ACC112 (cell line): Measurements from ENCODE around the gene HMCES.

Experiments
- H2AFZ ChIP-seq: fragments of 200-600 bp; sonication (generic); one replicate; pipeline ENCODE4 v1.6.0; 2017; ENCODE audit warnings: antibody characterized with exemption, low read length; ENCODE audit not compliant: unreplicated experiment
- H3K27ac ChIP-seq: fragments of 200-600 bp; sonication (generic); 2 replicates; pipeline ENCODE4 v1.5.1; 2014; ENCODE audit warnings: low read depth, mild to moderate bottlenecking, antibody characterized with exemption, low read length, moderate library complexity
- H3K27me3 ChIP-seq: fragments of 200-600 bp; sonication (generic); 2 replicates; pipeline ENCODE4 v1.6.1; 2014; ENCODE audit warnings: mild to moderate bottlenecking, antibody characterized with exemption, low read length, moderate library complexity, mixed read lengths; ENCODE audit not compliant: insufficient read depth
- H3K36me3 ChIP-seq: fragments of 200-600 bp; sonication (generic); 2 replicates; pipeline ENCODE4 v1.6.1; 2016; ENCODE audit warnings: mild to moderate bottlenecking, antibody characterized with exemption, low read length, moderate library complexity, mixed read lengths; ENCODE audit not compliant: insufficient read depth
- H3K4me1 ChIP-seq: fragments of 200-600 bp; sonication (generic); one replicate; pipeline ENCODE4 v1.6.1; 2016; ENCODE audit warnings: low read length, mixed read lengths; ENCODE audit not compliant: insufficient read depth, unreplicated experiment, control insufficient read depth
- H3K4me3 ChIP-seq: fragments of 200-600 bp; sonication (generic); 2 replicates; pipeline ENCODE4 v1.5.1; 2014; ENCODE audit warnings: mild to moderate bottlenecking, low read depth, low read length
- H3K79me2 ChIP-seq: fragments of 200-600 bp; sonication (generic); one replicate; pipeline ENCODE4 v1.6.0; 2016; ENCODE audit warnings: low read length; ENCODE audit not compliant: control insufficient read depth, unreplicated experiment, insufficient read depth

Gene HMCES

GRCh38 chr3:129278439-129278965, at the start of gene HMCES:
Gene HMCES (plus strand): TSS chr3:129278870. CDS start chr3:129279733, 863 bp downstream.
- peak within 1 kb of the TSS; percentile 83 for H2AFZ ChIP-seq
- H3K4me1 ChIP-seq, result peaks cover 27% of the 10 kb centered on the region

GRCh38 chr3:129228891-129229585, 49.6 kb upstream of the HMCES start:
- Histone ChIP-seq H3K79me2 (no peaks in the 10 kb centered on the region), H2AFZ (peak overlapping the region; percentile 59), H3K27me3 (no peaks in the 10 kb centered on the region), H3K4me3 (no peak overlapping the region), H3K36me3 (no peaks in the 10 kb centered on the region), H3K4me1 (peaks cover 56% of the 10 kb centered on the region), H3K27ac (peak overlapping the region; percentile 80)

More at GRCh38 chr3:129278439-129278965, at the start of gene HMCES:
- Histone ChIP-seq H3K27me3 (no peaks in the 10 kb centered on the region), H3K27ac (peak within 1 kb of the TSS; percentile 89), H3K79me2 (peaks cover 12% of the 10 kb centered on the region), H3K4me3 (peak within 1 kb of the TSS; percentile 97), H3K36me3 (peaks cover 15% of the 10 kb centered on the region)

- no peak overlapping the region for H3K4me3 ChIP-seq
- no peak overlapping the region for H2AFZ ChIP-seq
- no peaks in the 10 kb centered on the region for H3K27me3 ChIP-seq
- no peaks in the 10 kb centered on the region for H3K79me2 ChIP-seq
- H3K27ac ChIP-seq, result peak overlapping the region; percentile 70
- H3K4me1 ChIP-seq, result peaks cover 46% of the 10 kb centered on the region
- H3K36me3 ChIP-seq, result no peaks in the 10 kb centered on the region
Measured at GRCh38 chr3:129230311-129231019, 48.2 kb upstream of the HMCES start.

- H3K27ac ChIP-seq, result peak overlapping the region; percentile 70
- H3K4me1 ChIP-seq, result peaks cover 35% of the 10 kb centered on the region
- no peaks in the 10 kb centered on the region for H3K27me3 ChIP-seq
- no peak overlapping the region for H2AFZ ChIP-seq
- H3K36me3 ChIP-seq, result no peaks in the 10 kb centered on the region
- H3K79me2 ChIP-seq, result no peaks in the 10 kb centered on the region
- H3K4me3 ChIP-seq, result no peak overlapping the region; the same call in 1 of the 2 replicates
Measured at GRCh38 chr3:129231331-129232119, 47.1 kb upstream of the HMCES start.

GRCh38 chr3:129233538-129233937, 45.1 kb upstream of the HMCES start:
- H3K27ac ChIP-seq, result no peak overlapping the region
- H3K4me3 ChIP-seq, result no peak overlapping the region
- H3K36me3 ChIP-seq, result no peaks in the 10 kb centered on the region
- H2AFZ ChIP-seq, result no peak overlapping the region
- H3K79me2 ChIP-seq, result no peaks in the 10 kb centered on the region
- H3K27me3 ChIP-seq, result no peaks in the 10 kb centered on the region
- H3K4me1 ChIP-seq, result peaks cover 29% of the 10 kb centered on the region

GRCh38 chr3:129234441-129234840, 44.2 kb upstream of the HMCES start:
- Histone ChIP-seq H3K79me2 (no peaks in the 10 kb centered on the region), H3K4me3 (no peak overlapping the region), H3K36me3 (no peaks in the 10 kb centered on the region), H2AFZ (no peak overlapping the region), H3K27ac (no peak overlapping the region), H3K27me3 (no peaks in the 10 kb centered on the region), H3K4me1 (peaks cover 29% of the 10 kb centered on the region)

- H2AFZ ChIP-seq, result no peak overlapping the region
Measured at GRCh38 chr3:129235344-129235917, 43.2 kb upstream of the HMCES start.

GRCh38 chr3:129238945-129239705, 39.5 kb upstream of the HMCES start:
- H3K4me3 ChIP-seq, result 0 out of 2 replicates have a peak overlapping the region, but pooled peaks have one; percentile 16
- peak overlapping the region; percentile 11 for H2AFZ ChIP-seq
- no peaks in the 10 kb centered on the region for H3K79me2 ChIP-seq
- H3K4me1 ChIP-seq, result peaks cover 24% of the 10 kb centered on the region
- no peaks in the 10 kb centered on the region for H3K27me3 ChIP-seq
- H3K27ac ChIP-seq, result peak overlapping the region; percentile 78
- no peaks in the 10 kb centered on the region for H3K36me3 ChIP-seq

More at GRCh38 chr3:129235344-129235917, 43.2 kb upstream of the HMCES start:
- Histone ChIP-seq H3K27me3 (no peaks in the 10 kb centered on the region), H3K4me3 (no peak overlapping the region), H3K36me3 (no peaks in the 10 kb centered on the region), H3K79me2 (no peaks in the 10 kb centered on the region), H3K4me1 (peaks cover 32% of the 10 kb centered on the region), H3K27ac (no peak overlapping the region)

- no peak overlapping the region for H3K4me3 ChIP-seq
- no peaks in the 10 kb centered on the region for H3K79me2 ChIP-seq
- H3K27ac ChIP-seq, result peak overlapping the region; percentile 78
- no peak overlapping the region for H2AFZ ChIP-seq
- H3K36me3 ChIP-seq, result no peaks in the 10 kb centered on the region
- no peaks in the 10 kb centered on the region for H3K27me3 ChIP-seq
- H3K4me1 ChIP-seq, result peaks cover 25% of the 10 kb centered on the region
Measured at GRCh38 chr3:129239991-129240390, 38.7 kb upstream of the HMCES start.
